Spleen (tissue), 11 donors: Measurements from ENCODE around the gene RC3H2. TPM values are rescaled to one million over a fixed set of nuclear protein-coding genes. Genes with fewer than 3 reads are reported as not detected.
"Not testable (repeated sequence)": the region's sequence is repeated elsewhere in the genome, so short reads cannot be mapped to it uniquely, and the experiment has no call there.

ENCODE experiments used
- DNase-seq: peaks from one replicate; pipeline ENCODE4 v3.0.0-alpha.2; 2020
- H3K27ac ChIP-seq, 8 donors: fragments of 200-600 bp; sonication (generic) in 7 of 8; 1 replicate in 4 of 8; 2 replicates in 4 of 8; pipeline versions ENCODE4 v1.5.0 to v1.8.0; 2016 to 2021; ENCODE audit warnings: inconsistent platforms in 4 of 8, mild to moderate bottlenecking in 4 of 8, moderate library complexity in 1 of 8
- H3K27me3 ChIP-seq, 7 donors: fragments of 200-600 bp; sonication (generic) in 6 of 7; replicated peaks in 1 of 7; 1 replicate in 4 of 7; 2 replicates in 3 of 7; pipeline versions ENCODE4 v1.5.0 to v1.8.0; 2016 to 2021; ENCODE audit warnings: inconsistent platforms in 3 of 7, mild to moderate bottlenecking in 1 of 7
- H3K36me3 ChIP-seq, 6 donors: fragments of 200-600 bp; sonication (generic) in 5 of 6; 1 replicate in 4 of 6; 2 replicates in 2 of 6; pipeline versions ENCODE4 v1.5.0 to v1.8.0; 2016 to 2021; ENCODE audit warnings: inconsistent platforms in 2 of 6
- H3K4me1 ChIP-seq, 6 donors: fragments of 200-600 bp; sonication (generic) in 5 of 6; 1 replicate in 3 of 6; 2 replicates in 3 of 6; pipeline versions ENCODE4 v1.5.0 to v1.8.0; 2016 to 2021; ENCODE audit warnings: inconsistent platforms in 3 of 6
- H3K4me3 ChIP-seq, 8 donors: fragments of 200-600 bp; sonication (generic) in 7 of 8; 1 replicate in 4 of 8; 2 replicates in 4 of 8; pipeline versions ENCODE4 v1.5.0 to v1.8.0; 2016 to 2021; ENCODE audit warnings: inconsistent platforms in 4 of 8, mild to moderate bottlenecking in 4 of 8, moderate library complexity in 2 of 8
- H3K9me3 ChIP-seq, 8 donors: fragments of 200-600 bp; sonication (generic) in 7 of 8; 1 replicate in 4 of 8; 2 replicates in 4 of 8; pipeline versions ENCODE4 v1.5.0 to v1.8.0; 2016 to 2021; ENCODE audit warnings: inconsistent platforms in 4 of 8
- POLR2A ChIP-seq, 3 donors: fragments of 450-650 bp; IDR thresholded peaks; one replicate each; pipeline ENCODE4 v1.5.1; 2017; ENCODE audit warnings: antibody characterized with exemption in 3 of 3, mild to moderate bottlenecking in 1 of 3
- POLR2AphosphoS5 ChIP-seq, 3 donors: sonication (generic); formaldehyde crosslinking; IDR thresholded peaks; one replicate each; pipeline ENCODE4 v1.5.1; 2017; ENCODE audit warnings: antibody characterized with exemption in 3 of 3
- WGBS, 5 donors: extraction: QIAGEN DNeasy Blood & Tissue Kit in 3 of 5; methylation state at CpG; one replicate each; pipeline versions ENCODE4 v1.1.5 to v1.1.7; 2013 to 2018; 5-methylcytosine and 5-hydroxymethylcytosine counted together
- intact Hi-C: fragments of 100-400 bp; cut with DNase I; formaldehyde crosslinking; loops from one replicate; pipeline ENCODE4 v1.15.0; 2023; ENCODE audit warnings: low total_unique reads
- polyA plus RNA-seq, 3 donors: library from polyadenylated mRNA; stranded (reverse); fragments of 200-250 nt; gene quantifications; one replicate each; pipeline ENCODE4 v1.2.1, GENCODE V29; 2013
- total RNA-seq, 7 donors: library from RNA; depleted of rRNA in 3 of 7; stranded (reverse); fragments of >200 nt in 3 of 7; fragmentation: NEBNext Ultra II Directional in 4 of 7; extraction: Animal tissue kit (Norgen Biotek cat#: 25700) in 4 of 7; gene quantifications; one replicate each; pipeline versions ENCODE4 v1.1.0 to v1.2.1, GENCODE V29; 2016 to 2021
- TF ChIP-seq, protein P1 (sequence below), 11 experiments: fragments of 200-600 bp in 7 of 11; fragments of 450-650 bp in 4 of 11; sonication (generic) in 4 of 11; IDR thresholded peaks in 8 of 11; conservative IDR thresholded peaks in 3 of 11; 1 replicate in 7 of 11; 2 replicates in 4 of 11; pipeline versions ENCODE4 v1.4.0 to v1.8.0; 2016 to 2021; ENCODE audit warnings: antibody characterized with exemption in 11 of 11, inconsistent platforms in 4 of 11, mild to moderate bottlenecking in 1 of 11
- donor health status: healthy with polysubstance abuse.
- donor health status: DM: no; HTN: no; CAD: no; lungs with moderate emphysema.
- donor health status: DM: no; HTN: no; CAD: no.
- donor health status: Bipolar disorder and iron deficiency.
- donor health status: healthy.
- donor health status: DM: no; HTN: no; CAD: no.
- donor health status: DM: yes; HTN: yes; CAD: no.

Gene RC3H2
- total and polyA plus RNA-seq, 10 donors, result 8.3 to 78.7 (median 59.4) TPM

DNA sequence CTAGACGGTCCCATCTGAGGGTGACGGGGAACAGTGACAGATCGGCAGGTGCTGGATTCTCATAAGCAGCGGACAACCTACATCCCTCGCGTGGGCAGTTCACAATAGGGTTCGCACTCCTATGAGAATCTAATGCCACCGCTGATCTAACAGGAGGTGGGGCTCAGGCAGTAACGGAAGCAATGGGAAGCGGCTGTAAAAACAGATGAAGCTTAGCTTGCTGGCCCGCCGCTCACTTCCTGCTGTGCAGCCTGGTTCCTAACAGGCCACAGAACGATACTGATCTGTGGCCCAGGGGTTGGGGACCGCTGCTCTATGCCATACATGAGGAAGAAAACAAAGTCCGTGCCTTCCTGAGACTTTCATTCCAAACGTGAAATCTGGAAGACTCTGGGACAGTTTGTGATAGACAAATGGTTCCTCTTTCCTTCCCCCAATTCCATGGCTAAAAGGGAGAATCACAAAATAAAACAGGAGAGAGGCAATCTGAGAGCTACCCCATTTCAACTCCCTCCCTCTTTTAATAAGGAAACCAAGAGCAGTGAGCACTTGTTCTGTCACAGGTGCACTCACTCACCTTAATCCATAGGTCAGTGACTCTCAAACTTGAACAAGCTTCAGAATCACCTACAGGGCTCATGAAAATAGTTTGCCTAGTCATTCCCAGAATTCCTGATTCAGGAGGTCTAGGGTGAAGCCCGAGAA, 88.8 kb downstream of the RC3H2 start:
- Histone ChIP-seq H3K36me3 (peaks cover 0 to 51% (median 29%) of the 10 kb centered on the region in 6 donors), H3K27ac (peak overlapping the region in 6 of 8 donors; percentile 36 to 75 (median 68)), H3K9me3 (no peaks in the 10 kb centered on the region), H3K4me3 (peak overlapping the region in 1 of 8 donors; percentile 32), H3K27me3 (no peaks in the 10 kb centered on the region), H3K4me1 (peaks cover 11 to 51% (median 29%) of the 10 kb centered on the region in 6 donors)
- intact Hi-C loops, result loop anchor here (10.0 kb wide), 1 partner anchor 692 kb away; no protein-coding TSS in a partner anchor
- DNase-seq, result peak; percentile 87
- TF ChIP-seq POLR2AphosphoS5 (IDR thresholded peaks at IDR 0.05), result peak in 2 of 3 donors; percentile 62 to 67
- TF ChIP-seq, protein P1, sequence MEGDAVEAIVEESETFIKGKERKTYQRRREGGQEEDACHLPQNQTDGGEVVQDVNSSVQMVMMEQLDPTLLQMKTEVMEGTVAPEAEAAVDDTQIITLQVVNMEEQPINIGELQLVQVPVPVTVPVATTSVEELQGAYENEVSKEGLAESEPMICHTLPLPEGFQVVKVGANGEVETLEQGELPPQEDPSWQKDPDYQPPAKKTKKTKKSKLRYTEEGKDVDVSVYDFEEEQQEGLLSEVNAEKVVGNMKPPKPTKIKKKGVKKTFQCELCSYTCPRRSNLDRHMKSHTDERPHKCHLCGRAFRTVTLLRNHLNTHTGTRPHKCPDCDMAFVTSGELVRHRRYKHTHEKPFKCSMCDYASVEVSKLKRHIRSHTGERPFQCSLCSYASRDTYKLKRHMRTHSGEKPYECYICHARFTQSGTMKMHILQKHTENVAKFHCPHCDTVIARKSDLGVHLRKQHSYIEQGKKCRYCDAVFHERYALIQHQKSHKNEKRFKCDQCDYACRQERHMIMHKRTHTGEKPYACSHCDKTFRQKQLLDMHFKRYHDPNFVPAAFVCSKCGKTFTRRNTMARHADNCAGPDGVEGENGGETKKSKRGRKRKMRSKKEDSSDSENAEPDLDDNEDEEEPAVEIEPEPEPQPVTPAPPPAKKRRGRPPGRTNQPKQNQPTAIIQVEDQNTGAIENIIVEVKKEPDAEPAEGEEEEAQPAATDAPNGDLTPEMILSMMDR (IDR thresholded peaks at IDR 0.05 in 8 of 11, conservative IDR thresholded peaks at IDR 0.05 in 3 of 11), result no peak
- no peak for TF ChIP-seq POLR2A (IDR thresholded peaks at IDR 0.05)
- 19 to 36% (median 22%) methylated on average over 17 of the region's 17 CpGs for WGBS, 5 donors

DNA sequence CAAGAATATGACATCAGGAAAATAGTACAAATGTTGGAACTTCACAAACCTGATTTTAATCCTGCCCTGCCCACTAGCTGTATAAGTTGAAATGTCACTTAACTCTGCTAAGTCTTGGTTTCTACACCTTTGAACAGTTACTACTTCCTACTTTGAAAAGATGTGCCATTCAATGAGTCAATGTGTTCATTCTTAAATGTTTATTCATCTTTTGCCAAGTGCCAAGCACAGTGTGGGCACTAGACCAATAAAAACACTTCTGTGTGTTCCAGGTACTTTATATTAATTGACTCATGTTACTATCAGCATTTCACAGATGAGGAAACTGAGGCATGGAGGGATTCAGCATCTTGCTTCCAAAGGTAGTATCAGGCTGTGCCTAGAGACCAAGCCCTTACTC, 89.6 kb downstream of the RC3H2 start:
- no peak for DNase-seq
- H3K4me3 ChIP-seq, result peak overlapping the region in 1 of 8 donors; percentile 32
- intact Hi-C loops, result loop anchor here (10.0 kb wide), 1 partner anchor 691 kb away; no protein-coding TSS in a partner anchor
- peaks cover 0 to 45% (median 25%) of the 10 kb centered on the region in 6 donors for H3K36me3 ChIP-seq
- H3K27ac ChIP-seq, result peak overlapping the region in 6 of 8 donors; percentile 36 to 75 (median 68)
- no peaks in the 10 kb centered on the region for H3K27me3 ChIP-seq
- H3K9me3 ChIP-seq, result no peaks in the 10 kb centered on the region
- no peak for TF ChIP-seq POLR2AphosphoS5 (IDR thresholded peaks at IDR 0.05)
- TF ChIP-seq, protein P1 (IDR thresholded peaks at IDR 0.05 in 8 of 11, conservative IDR thresholded peaks at IDR 0.05 in 3 of 11), result no peak
- no peak for TF ChIP-seq POLR2A (IDR thresholded peaks at IDR 0.05)
- H3K4me1 ChIP-seq, result peaks cover 6 to 45% (median 22%) of the 10 kb centered on the region in 6 donors

DNA sequence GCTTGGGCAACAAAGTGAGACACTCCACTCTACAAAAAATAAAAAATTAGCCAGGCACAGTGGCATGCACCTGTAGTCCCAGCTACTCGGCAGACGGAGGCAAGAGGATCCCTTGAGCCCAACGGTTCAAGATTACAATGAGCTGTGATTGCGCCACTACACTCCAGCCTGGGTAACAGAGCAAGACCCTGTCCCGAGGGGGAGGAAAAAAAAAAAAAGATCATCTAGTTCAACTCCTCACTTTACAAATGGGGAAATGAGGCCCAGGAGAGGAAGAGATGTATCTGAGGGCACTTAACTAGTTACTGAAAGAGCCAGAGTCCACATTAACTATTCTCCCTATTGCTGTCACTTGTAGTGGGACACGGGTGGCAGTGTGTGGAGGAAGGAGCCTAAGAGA, 90.6 kb downstream of the RC3H2 start:
- no peak overlapping the region for H3K4me3 ChIP-seq
- 43 to 58% (median 55%) methylated on average over 6 of the region's 6 CpGs for WGBS, 5 donors
- intact Hi-C loops, result loop anchor here (10.0 kb wide), 1 partner anchor 690 kb away; no protein-coding TSS in a partner anchor

DNA sequence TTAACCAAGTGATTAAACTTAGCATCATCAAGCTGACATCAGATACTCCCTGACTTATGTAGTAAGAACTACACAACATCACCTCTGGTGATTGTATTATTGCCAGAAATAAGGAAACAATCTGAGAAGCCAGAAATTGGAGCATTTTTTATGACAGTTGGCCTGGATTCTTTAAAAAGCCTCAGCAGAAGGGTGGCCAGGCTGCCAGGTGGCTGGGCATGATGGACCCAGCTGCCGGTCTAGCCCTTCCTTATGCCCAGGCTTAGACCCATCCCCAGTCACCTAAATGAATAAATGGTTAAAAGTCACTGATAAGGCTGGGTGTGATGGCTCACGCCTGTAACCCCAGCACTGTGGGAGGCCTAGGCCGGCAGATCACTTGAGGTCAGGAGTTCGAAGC, 92.4 kb downstream of the RC3H2 start:
- DNase-seq, result no peak
- no peak for TF ChIP-seq POLR2A (IDR thresholded peaks at IDR 0.05)
- no peak overlapping the region for H3K27ac ChIP-seq
- peaks cover 0 to 18% (median 5%) of the 10 kb centered on the region in 6 donors for H3K36me3 ChIP-seq
- peaks cover 6 to 37% (median 20%) of the 10 kb centered on the region in 6 donors for H3K4me1 ChIP-seq
- H3K9me3 ChIP-seq, result no peaks in the 10 kb centered on the region
- intact Hi-C loops, result loop anchor here (10.0 kb wide), 1 partner anchor 688 kb away; no protein-coding TSS in a partner anchor
- no peaks in the 10 kb centered on the region for H3K27me3 ChIP-seq
- H3K4me3 ChIP-seq, result no peak overlapping the region
- WGBS, 5 donors, result 83 to 94% (median 94%) methylated on average over 4 of the region's 4 CpGs

More for the DNA sequence above, 90.6 kb downstream of the RC3H2 start:
- no peak for TF ChIP-seq POLR2AphosphoS5 (IDR thresholded peaks at IDR 0.05)
- Histone ChIP-seq H3K27ac (peak overlapping the region in 1 of 8 donors; percentile 0), H3K9me3 (no peaks in the 10 kb centered on the region), H3K36me3 (peaks cover 0 to 35% (median 17%) of the 10 kb centered on the region in 6 donors), H3K27me3 (no peaks in the 10 kb centered on the region), H3K4me1 (peaks cover 6 to 43% (median 20%) of the 10 kb centered on the region in 6 donors)
- no peak for DNase-seq

DNA sequence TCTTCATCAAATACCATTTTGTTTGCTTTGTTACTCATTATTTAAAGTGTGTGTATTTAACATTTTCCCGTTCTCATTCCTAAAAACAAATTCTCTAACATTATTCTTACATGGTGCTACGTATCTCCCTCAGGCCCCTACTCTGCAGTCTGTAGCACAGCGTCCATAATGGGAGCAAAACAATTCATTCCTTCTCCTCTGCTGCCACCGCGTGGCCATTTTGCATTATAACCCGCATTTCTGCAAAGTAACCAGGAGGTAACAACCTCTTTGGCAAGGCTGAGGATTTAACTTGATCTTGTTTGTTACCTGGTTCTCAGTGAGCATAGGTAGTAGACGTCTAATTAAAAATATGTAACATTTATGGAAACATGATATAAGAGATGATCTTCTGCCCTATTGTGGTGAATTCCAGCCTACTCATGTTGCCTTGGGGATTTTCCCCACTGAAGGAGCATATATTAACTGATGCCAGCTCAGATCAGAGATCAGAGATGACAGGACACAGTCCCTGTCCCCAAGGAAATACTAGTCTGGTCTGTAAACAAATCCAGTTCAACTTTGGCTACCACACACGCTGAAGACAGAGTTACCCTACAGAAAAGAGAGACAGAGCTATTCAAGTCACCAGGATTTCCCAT, 94.7 kb downstream of the RC3H2 start:
- DNase-seq, result peak; percentile 88
- 3 to 10% (median 6%) methylated on average over 8 of the region's 8 CpGs for WGBS, 5 donors
- peaks cover 0 to 9% (median 0%) of the 10 kb centered on the region in 8 donors for H3K9me3 ChIP-seq
- intact Hi-C loops, result loop anchor here (10.0 kb wide), 1 partner anchor 686 kb away; no protein-coding TSS in a partner anchor
- peaks cover 0 to 21% (median 5%) of the 10 kb centered on the region in 6 donors for H3K4me1 ChIP-seq
- no peak overlapping the region for H3K4me3 ChIP-seq
- H3K36me3 ChIP-seq, result no peaks in the 10 kb centered on the region
- no peaks in the 10 kb centered on the region for H3K27me3 ChIP-seq
- no peak overlapping the region for H3K27ac ChIP-seq
- no peak for TF ChIP-seq POLR2AphosphoS5 (IDR thresholded peaks at IDR 0.05)
- TF ChIP-seq POLR2A (IDR thresholded peaks at IDR 0.05), result no peak
- TF ChIP-seq, protein P1 (IDR thresholded peaks at IDR 0.05 in 8 of 11, conservative IDR thresholded peaks at IDR 0.05 in 3 of 11), result peak; percentile 80 to 91 (median 85)

DNA sequence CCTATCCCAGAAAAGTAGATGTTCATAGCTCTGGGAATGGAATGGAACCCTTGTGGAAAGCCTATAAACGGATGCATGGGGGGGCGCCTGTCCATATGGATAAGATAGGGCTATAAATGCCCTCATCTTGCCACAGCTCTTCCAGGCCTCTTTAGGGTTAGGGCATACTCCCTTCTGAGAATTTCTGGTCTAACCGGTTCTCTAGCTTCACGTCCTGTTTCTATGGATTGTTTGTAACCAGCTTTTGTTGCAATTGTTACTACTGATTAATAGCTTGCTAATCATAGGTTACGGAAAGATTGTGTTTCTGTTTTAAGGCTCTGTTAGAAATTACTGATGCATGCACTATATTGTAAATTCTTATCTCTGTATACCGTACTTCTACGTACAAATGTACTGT, 95.9 kb downstream of the RC3H2 start:
- intact Hi-C loops, result loop anchor here (5.0 kb wide), 1 partner anchor 342 kb away; no protein-coding TSS in a partner anchor
- WGBS, 5 donors, result 81 to 92% (median 89%) methylated on average over 7 of the region's 7 CpGs
- DNase-seq, result not testable (repeated sequence)

More for the DNA sequence above, 95.9 kb downstream of the RC3H2 start:
- H3K27me3 ChIP-seq, H3K4me3 ChIP-seq, H3K36me3 ChIP-seq, H3K27ac ChIP-seq, H3K9me3 ChIP-seq, H3K4me1 ChIP-seq: not testable (repeated sequence)
